Measurements from ENCODE around the gene SLC1A5.

The SLC1A5 gene

DNA sequence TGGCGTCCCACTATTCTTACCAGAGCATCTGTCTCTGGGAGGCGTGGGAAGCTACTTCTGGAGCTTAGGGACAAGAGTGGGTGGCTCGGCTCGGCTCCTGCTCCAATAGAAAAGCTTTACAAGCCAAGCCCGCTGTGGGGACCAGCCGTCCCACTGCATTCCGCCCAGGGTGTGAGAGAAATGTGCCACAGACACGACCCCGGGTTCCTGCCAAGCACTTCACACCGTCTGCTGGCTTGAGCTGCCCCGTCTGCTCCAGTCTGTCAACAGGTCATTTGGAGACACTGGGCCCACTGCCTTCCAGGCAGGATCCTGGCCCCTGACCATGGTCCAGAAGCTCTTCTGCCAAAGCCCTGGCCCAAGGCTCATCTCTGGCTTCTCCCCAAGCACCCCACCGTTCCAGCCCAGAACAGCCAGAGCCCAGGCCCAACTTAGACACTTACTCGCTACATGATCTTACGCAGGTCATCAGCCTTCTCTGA lies 49.1 kb downstream of the SLC1A5 start:
- H3F3A ChIP-seq (ENCODE audit: insufficient read depth, low read length), result no peaks in the 10 kb centered on the region
- no peaks in the 10 kb centered on the region for H3K9me2 ChIP-seq (ENCODE audit: low read depth, low read length)
- H3K27ac ChIP-seq (ENCODE audit: low read depth, low read length, poor library complexity, severe bottlenecking), result no peak overlapping the region
- no peak overlapping the region for H3K9ac ChIP-seq (ENCODE audit: low read length)
- H3K4me1 ChIP-seq (ENCODE audit: insufficient read depth, low read length, severe bottlenecking), result peaks cover 22% of the 10 kb centered on the region
- TF ChIP-seq EZH2 (IDR thresholded peaks at IDR 0.05; ENCODE audit: borderline replicate concordance, low read length), result no peak
- TF ChIP-seq, protein P1, sequence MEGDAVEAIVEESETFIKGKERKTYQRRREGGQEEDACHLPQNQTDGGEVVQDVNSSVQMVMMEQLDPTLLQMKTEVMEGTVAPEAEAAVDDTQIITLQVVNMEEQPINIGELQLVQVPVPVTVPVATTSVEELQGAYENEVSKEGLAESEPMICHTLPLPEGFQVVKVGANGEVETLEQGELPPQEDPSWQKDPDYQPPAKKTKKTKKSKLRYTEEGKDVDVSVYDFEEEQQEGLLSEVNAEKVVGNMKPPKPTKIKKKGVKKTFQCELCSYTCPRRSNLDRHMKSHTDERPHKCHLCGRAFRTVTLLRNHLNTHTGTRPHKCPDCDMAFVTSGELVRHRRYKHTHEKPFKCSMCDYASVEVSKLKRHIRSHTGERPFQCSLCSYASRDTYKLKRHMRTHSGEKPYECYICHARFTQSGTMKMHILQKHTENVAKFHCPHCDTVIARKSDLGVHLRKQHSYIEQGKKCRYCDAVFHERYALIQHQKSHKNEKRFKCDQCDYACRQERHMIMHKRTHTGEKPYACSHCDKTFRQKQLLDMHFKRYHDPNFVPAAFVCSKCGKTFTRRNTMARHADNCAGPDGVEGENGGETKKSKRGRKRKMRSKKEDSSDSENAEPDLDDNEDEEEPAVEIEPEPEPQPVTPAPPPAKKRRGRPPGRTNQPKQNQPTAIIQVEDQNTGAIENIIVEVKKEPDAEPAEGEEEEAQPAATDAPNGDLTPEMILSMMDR (IDR thresholded peaks at IDR 0.05; ENCODE audit: low read length), result no peak
- H3K4me3 ChIP-seq (ENCODE audit: low read depth, low read length, poor library complexity, severe bottlenecking), result no peak overlapping the region
- peaks cover 47% of the 10 kb centered on the region for H3K79me2 ChIP-seq (ENCODE audit: insufficient read depth, low read length)
- H3K4me2 ChIP-seq (ENCODE audit: low read length), result no peak overlapping the region
- no peak overlapping the region for H2AFZ ChIP-seq (ENCODE audit: low read length)
- H3K9me3 ChIP-seq (ENCODE audit: low read length), result no peaks in the 10 kb centered on the region
- H4K20me1 ChIP-seq (ENCODE audit: insufficient read depth, low read length), result no peaks in the 10 kb centered on the region
- H3K27me3 ChIP-seq (ENCODE audit: insufficient read depth, low read length), result no peaks in the 10 kb centered on the region
- H3K36me3 ChIP-seq (ENCODE audit: insufficient read depth, low read length), result peaks cover 48% of the 10 kb centered on the region; the same call in 1 of the 2 replicates

DNA sequence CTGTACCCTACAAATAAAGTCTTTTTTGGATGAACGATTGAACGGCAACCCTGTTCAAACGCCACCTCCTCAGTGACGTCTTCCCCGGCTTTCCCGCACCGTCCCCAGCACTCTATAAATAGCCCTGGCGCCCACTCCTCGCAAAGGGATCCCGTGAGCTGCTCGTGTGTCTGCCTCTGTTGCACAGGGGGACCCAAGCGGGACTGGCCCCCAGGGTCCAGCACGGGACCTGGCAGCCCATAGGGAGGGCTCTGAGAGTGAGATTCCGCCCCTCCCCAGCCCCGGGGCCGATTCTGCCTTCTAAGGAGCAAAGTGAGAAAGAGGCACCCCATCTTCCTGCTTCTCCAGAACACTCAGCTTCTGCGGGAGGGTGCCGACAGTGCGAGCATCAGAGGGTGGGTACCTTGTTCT lies 50.6 kb downstream of the SLC1A5 start:
- H3K79me2 ChIP-seq (ENCODE audit: insufficient read depth, low read length), result peaks cover 32% of the 10 kb centered on the region
- H4K20me1 ChIP-seq (ENCODE audit: insufficient read depth, low read length), result no peaks in the 10 kb centered on the region
- H3K36me3 ChIP-seq (ENCODE audit: insufficient read depth, low read length), result peaks cover 58% of the 10 kb centered on the region; the same call in 1 of the 2 replicates
- no peak for TF ChIP-seq EZH2 (IDR thresholded peaks at IDR 0.05; ENCODE audit: borderline replicate concordance, low read length)
- TF ChIP-seq, protein P1 (IDR thresholded peaks at IDR 0.05; ENCODE audit: low read length), result no peak
- H3F3A ChIP-seq (ENCODE audit: insufficient read depth, low read length), result no peaks in the 10 kb centered on the region
- H3K9ac ChIP-seq (ENCODE audit: low read length), result no peak overlapping the region
- no peak overlapping the region for H3K27ac ChIP-seq (ENCODE audit: low read depth, low read length, poor library complexity, severe bottlenecking)
- no peaks in the 10 kb centered on the region for H3K27me3 ChIP-seq (ENCODE audit: insufficient read depth, low read length)
- no peaks in the 10 kb centered on the region for H3K9me3 ChIP-seq (ENCODE audit: low read length)
- H2AFZ ChIP-seq (ENCODE audit: low read length), result no peak overlapping the region
- H3K4me2 ChIP-seq (ENCODE audit: low read length), result no peak overlapping the region
- H3K9me2 ChIP-seq (ENCODE audit: low read depth, low read length), result no peaks in the 10 kb centered on the region
- H3K4me1 ChIP-seq (ENCODE audit: insufficient read depth, low read length, severe bottlenecking), result peaks cover 9% of the 10 kb centered on the region
- H3K4me3 ChIP-seq (ENCODE audit: low read depth, low read length, poor library complexity, severe bottlenecking), result no peak overlapping the region

- Histone ChIP-seq H3F3A (ENCODE audit: insufficient read depth, low read length) (no peaks in the 10 kb centered on the region), H3K9ac (ENCODE audit: low read length) (no peak overlapping the region), H3K36me3 (ENCODE audit: insufficient read depth, low read length) (peaks cover 58% of the 10 kb centered on the region; the same call in 1 of the 2 replicates), H4K20me1 (ENCODE audit: insufficient read depth, low read length) (no peaks in the 10 kb centered on the region), H2AFZ (ENCODE audit: low read length) (no peak overlapping the region), H3K4me1 (ENCODE audit: insufficient read depth, low read length, severe bottlenecking) (peaks cover 4% of the 10 kb centered on the region), H3K4me2 (ENCODE audit: low read length) (no peak overlapping the region), H3K9me2 (ENCODE audit: low read depth, low read length) (no peaks in the 10 kb centered on the region), H3K9me3 (ENCODE audit: low read length) (no peaks in the 10 kb centered on the region), H3K4me3 (ENCODE audit: low read depth, low read length, poor library complexity, severe bottlenecking) (no peak overlapping the region), H3K27ac (ENCODE audit: low read depth, low read length, poor library complexity, severe bottlenecking) (no peak overlapping the region), H3K79me2 (ENCODE audit: insufficient read depth, low read length) (peaks cover 28% of the 10 kb centered on the region), H3K27me3 (ENCODE audit: insufficient read depth, low read length) (no peaks in the 10 kb centered on the region)
- TF ChIP-seq, protein P1 (IDR thresholded peaks at IDR 0.05; ENCODE audit: low read length), result no peak
- no peak for TF ChIP-seq EZH2 (IDR thresholded peaks at IDR 0.05; ENCODE audit: borderline replicate concordance, low read length)
These were observed 51.1 kb downstream of the SLC1A5 start for GRCh38 chr19:46737298-46737654.
